Activated CD4-positive, alpha-beta T cell treated with anti-CD3 and anti-CD28 coated beads for 36 hours (primary cell): ENCODE results near the gene CCDC70. TPM values are rescaled to one million over a fixed set of nuclear protein-coding genes. Genes with fewer than 3 reads are reported as not detected.
A peak's percentile ranks its signal among the peaks of the same experiment; 100 is the strongest.

Source experiments
- ATAC-seq: fragments of 200-7000 bp; cut with Tn5 transposase; one replicate; pipeline ENCODE4 v1.10.0; 2021; ENCODE audit warnings: mild to moderate bottlenecking, moderate library complexity
- CTCF ChIA-PET: fragments of 350-600 bp; sonication (Branson Sonifier 250); formaldehyde crosslinking; loops from one replicate; lab custom pipeline; 2021; ENCODE audit warnings: antibody characterized with exemption; lab: Charles Lee
- POLR2A ChIA-PET: fragments of 350-600 bp; sonication (Branson Sonifier 250); formaldehyde crosslinking; loops from one replicate; lab custom pipeline; 2021; ENCODE audit warnings: antibody characterized with exemption, inconsistent platforms; lab: Charles Lee
- DNase-seq: peaks from one replicate; pipeline ENCODE4 v3.0.0-alpha.2; 2020
- H3K27ac Mint-ChIP-seq: one replicate; pipeline ENCODE4 v1.8.0; 2021; ENCODE audit warnings: mixed read lengths
- H3K27me3 Mint-ChIP-seq: one replicate; pipeline ENCODE4 v1.8.0; 2021; ENCODE audit warnings: mixed read lengths
- H3K36me3 Mint-ChIP-seq: one replicate; pipeline ENCODE4 v1.8.0; 2021; ENCODE audit warnings: low read depth, mixed read lengths
- H3K4me1 Mint-ChIP-seq: one replicate; pipeline ENCODE4 v1.8.0; 2021; ENCODE audit warnings: mixed read lengths
- H3K4me3 Mint-ChIP-seq: one replicate; pipeline ENCODE4 v1.8.0; 2021; ENCODE audit warnings: mild to moderate bottlenecking, moderate library complexity, mixed read lengths
- H3K9me3 Mint-ChIP-seq: one replicate; pipeline ENCODE4 v1.8.0; 2021; ENCODE audit warnings: low read depth, mixed read lengths
- intact Hi-C, 2 experiments: fragments of 100-400 bp; cut with DNase I in 1 of 2; cut with micrococcal nuclease in 1 of 2; formaldehyde crosslinking; loops; one replicate each; pipeline versions ENCODE4 v1.14.2 to v1.15.1; 2022 to 2024; cut with DNase I, micrococcal nuclease
- total RNA-seq, 2 experiments: library from RNA; stranded (reverse); gene quantifications; one replicate each; pipeline ENCODE4 v1.2.3, GENCODE V29; 2021

The CCDC70 gene
- total RNA-seq, 2 experiments from 2014 or later = not detected

- Mint-ChIP-seq H3K27me3 (no peaks in the 10 kb centered on the region), H3K4me1 (peaks cover 82% of the 10 kb centered on the region), H3K27ac (peak overlapping the region; percentile 81), H3K36me3 (no peaks in the 10 kb centered on the region), H3K4me3 (peak overlapping the region; percentile 46), H3K9me3 (no peaks in the 10 kb centered on the region)
- ATAC-seq (no peak), DNase-seq (no peak)
- intact Hi-C loops = loop anchor here in 1 of 2 experiments (5.0 to 10.0 kb wide), 2 partner anchors 185 to 628 kb away; partner anchors contain the start of genes ALG11, ATP7B, CKAP2 and VPS36
- ChIA-PET CTCF (interaction anchor here (0.6 to 12.6 kb wide), 3 partner anchors 17 to 124 kb away, joined by 3 to 154 read pairs (median 3); no protein-coding TSS in a partner anchor), POLR2A (interaction anchor here (0.5 kb wide), 1 partner anchor 119 kb away, joined by 3 read pairs; no protein-coding TSS in a partner anchor)
These were observed 34.5 kb upstream of the CCDC70 start for GRCh38 chr13:51827254-51827653.

- Mint-ChIP-seq H3K36me3 (no peaks in the 10 kb centered on the region), H3K4me1 (peaks cover 74% of the 10 kb centered on the region), H3K27me3 (no peaks in the 10 kb centered on the region), H3K27ac (peak overlapping the region; percentile 45), H3K4me3 (no peak overlapping the region), H3K9me3 (no peaks in the 10 kb centered on the region)
- intact Hi-C loops = loop anchor here in 1 of 2 experiments (5.0 to 10.0 kb wide), 2 partner anchors 183 to 626 kb away; partner anchors contain the start of genes ALG11, ATP7B, CKAP2 and VPS36
- DNase-seq (no peak), ATAC-seq (no peak)
- CTCF ChIA-PET = interaction anchor here (0.6 to 12.6 kb wide), 7 partner anchors 9 to 299 kb away, joined by 4 to 154 read pairs (median 6); no protein-coding TSS in a partner anchor
- POLR2A ChIA-PET = interaction anchor here (0.6 kb wide), 1 partner anchor 415 kb away, joined by 3 read pairs; no protein-coding TSS in a partner anchor
These were observed 32.8 kb upstream of the CCDC70 start for GRCh38 chr13:51828730-51829567.

- intact Hi-C loops = loop anchor here in 1 of 2 experiments (5.0 to 10.0 kb wide), 2 partner anchors 183 to 625 kb away; partner anchors contain the start of genes ALG11, ATP7B, CKAP2 and VPS36
- ATAC-seq (no peak), DNase-seq (no peak)
- H3K27me3 Mint-ChIP-seq = no peaks in the 10 kb centered on the region
- ChIA-PET CTCF (interaction anchor here (1.0 to 12.6 kb wide), 6 partner anchors 9 to 298 kb away, joined by 3 to 154 read pairs (median 6); no protein-coding TSS in a partner anchor), POLR2A (interaction anchor here (0.6 kb wide), 1 partner anchor 416 kb away, joined by 3 read pairs; no protein-coding TSS in a partner anchor)
- H3K9me3 Mint-ChIP-seq = no peaks in the 10 kb centered on the region
- H3K4me3 Mint-ChIP-seq = no peak overlapping the region
- H3K4me1 Mint-ChIP-seq = peaks cover 68% of the 10 kb centered on the region
- H3K27ac Mint-ChIP-seq = no peak overlapping the region
- no peaks in the 10 kb centered on the region for H3K36me3 Mint-ChIP-seq
These were observed 32.2 kb upstream of the CCDC70 start for GRCh38 chr13:51829568-51829899.

GRCh38 chr13:51831519-51831918 is 30.2 kb upstream of the CCDC70 start:
- DNase-seq (no peak), ATAC-seq (no peak)
- Mint-ChIP-seq H3K27me3 (no peaks in the 10 kb centered on the region), H3K4me3 (no peak overlapping the region), H3K27ac (no peak overlapping the region), H3K4me1 (peaks cover 50% of the 10 kb centered on the region), H3K36me3 (no peaks in the 10 kb centered on the region), H3K9me3 (no peaks in the 10 kb centered on the region)
- POLR2A ChIA-PET = no interaction called here
- intact Hi-C loops = no loop called here
- CTCF ChIA-PET = interaction anchor here (0.8 to 3.0 kb wide), 13 partner anchors 11 to 589 kb away, joined by 3 to 50 read pairs (median 4); partner anchors contain the start of gene TMEM272

- Mint-ChIP-seq H3K4me1 (peaks cover 49% of the 10 kb centered on the region), H3K27ac (peak overlapping the region; percentile 51), H3K36me3 (no peaks in the 10 kb centered on the region), H3K9me3 (no peaks in the 10 kb centered on the region), H3K27me3 (no peaks in the 10 kb centered on the region), H3K4me3 (no peak overlapping the region)
- DNase-seq = peak; percentile 75
- ChIA-PET CTCF (interaction anchor here (0.8 to 3.0 kb wide), 18 partner anchors 10 to 590 kb away, joined by 3 to 50 read pairs (median 4); partner anchors contain the start of gene TMEM272), POLR2A (no interaction called here)
- intact Hi-C loops = loop anchor here (1.0 kb wide), 1 partner anchor 17 kb away; no protein-coding TSS in a partner anchor
- peak; percentile 98 for ATAC-seq
These were observed 29.2 kb upstream of the CCDC70 start for GRCh38 chr13:51832471-51833152.

- no peak for ATAC-seq
- Mint-ChIP-seq H3K36me3 (no peaks in the 10 kb centered on the region), H3K4me3 (no peak overlapping the region), H3K27ac (no peak overlapping the region), H3K4me1 (peaks cover 51% of the 10 kb centered on the region), H3K9me3 (no peaks in the 10 kb centered on the region), H3K27me3 (no peaks in the 10 kb centered on the region)
- ChIA-PET POLR2A (no interaction called here), CTCF (interaction anchor here (0.6 to 2.8 kb wide), 7 partner anchors 11 to 372 kb away, joined by 3 to 25 read pairs (median 4); partner anchors contain the start of gene TMEM272)
- DNase-seq = no peak
- intact Hi-C loops = no loop called here
These were observed 27.8 kb upstream of the CCDC70 start for GRCh38 chr13:51833980-51834379.

- POLR2A ChIA-PET = no interaction called here
- Mint-ChIP-seq H3K4me1 (peaks cover 44% of the 10 kb centered on the region), H3K27ac (no peak overlapping the region), H3K27me3 (no peaks in the 10 kb centered on the region), H3K4me3 (no peak overlapping the region), H3K9me3 (no peaks in the 10 kb centered on the region), H3K36me3 (no peaks in the 10 kb centered on the region)
- CTCF ChIA-PET = interaction anchor here (0.5 to 2.8 kb wide), 12 partner anchors 10 to 371 kb away, joined by 3 to 25 read pairs (median 4); partner anchors contain the start of gene TMEM272
- ATAC-seq (no peak), DNase-seq (no peak)
- intact Hi-C loops = no loop called here
These were observed 27.1 kb upstream of the CCDC70 start for GRCh38 chr13:51834581-51835171.

- Mint-ChIP-seq H3K36me3 (no peaks in the 10 kb centered on the region), H3K27ac (no peak overlapping the region), H3K4me1 (peaks cover 32% of the 10 kb centered on the region), H3K9me3 (no peaks in the 10 kb centered on the region), H3K4me3 (no peak overlapping the region), H3K27me3 (peaks cover 2% of the 10 kb centered on the region)
- DNase-seq (no peak), ATAC-seq (no peak)
- POLR2A ChIA-PET = no interaction called here
- intact Hi-C loops = no loop called here
- CTCF ChIA-PET = interaction anchor here (1.1 to 2.5 kb wide), 2 partner anchors 14 to 22 kb away, joined by 3 to 15 read pairs; no protein-coding TSS in a partner anchor
These were observed 24.8 kb upstream of the CCDC70 start for GRCh38 chr13:51837016-51837415.

GRCh38 chr13:51838240-51838846 is 23.4 kb upstream of the CCDC70 start:
- intact Hi-C loops = no loop called here
- Mint-ChIP-seq H3K4me1 (peaks cover 22% of the 10 kb centered on the region), H3K9me3 (no peaks in the 10 kb centered on the region), H3K27ac (no peak overlapping the region), H3K4me3 (no peak overlapping the region), H3K36me3 (no peaks in the 10 kb centered on the region), H3K27me3 (peaks cover 2% of the 10 kb centered on the region)
- DNase-seq (peak; percentile 52), ATAC-seq (peak; percentile 80)
- ChIA-PET CTCF (interaction anchor here (0.8 to 2.9 kb wide), 6 partner anchors 10 to 315 kb away, joined by 3 to 15 read pairs (median 8); no protein-coding TSS in a partner anchor), POLR2A (interaction anchor here (0.7 to 0.9 kb wide), 2 partner anchors 13 to 19 kb away, joined by 3 read pairs; no protein-coding TSS in a partner anchor)
